Measurements from ENCODE around the gene IL13RA1.

DNA sequence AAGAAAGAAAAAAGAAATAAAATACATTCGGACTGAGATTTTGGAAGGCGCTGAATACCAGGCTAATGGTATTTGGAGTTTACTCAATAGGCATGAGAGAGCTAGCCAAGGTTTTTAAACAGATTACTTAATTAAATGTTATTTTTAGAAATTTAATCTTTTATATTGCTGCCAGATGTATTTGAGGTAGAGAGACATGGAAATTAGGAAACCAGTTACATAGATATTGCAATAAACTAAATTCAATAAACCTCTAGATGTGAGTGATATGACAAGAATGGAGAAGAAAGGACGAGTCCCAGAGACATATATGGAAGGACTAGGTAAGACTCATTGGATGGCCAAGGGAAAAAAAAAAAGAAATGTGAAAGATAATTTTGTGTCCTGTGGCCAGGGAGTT is 38.5 kb upstream of the IL13RA1 start:
- TF ChIP-seq, protein P1, sequence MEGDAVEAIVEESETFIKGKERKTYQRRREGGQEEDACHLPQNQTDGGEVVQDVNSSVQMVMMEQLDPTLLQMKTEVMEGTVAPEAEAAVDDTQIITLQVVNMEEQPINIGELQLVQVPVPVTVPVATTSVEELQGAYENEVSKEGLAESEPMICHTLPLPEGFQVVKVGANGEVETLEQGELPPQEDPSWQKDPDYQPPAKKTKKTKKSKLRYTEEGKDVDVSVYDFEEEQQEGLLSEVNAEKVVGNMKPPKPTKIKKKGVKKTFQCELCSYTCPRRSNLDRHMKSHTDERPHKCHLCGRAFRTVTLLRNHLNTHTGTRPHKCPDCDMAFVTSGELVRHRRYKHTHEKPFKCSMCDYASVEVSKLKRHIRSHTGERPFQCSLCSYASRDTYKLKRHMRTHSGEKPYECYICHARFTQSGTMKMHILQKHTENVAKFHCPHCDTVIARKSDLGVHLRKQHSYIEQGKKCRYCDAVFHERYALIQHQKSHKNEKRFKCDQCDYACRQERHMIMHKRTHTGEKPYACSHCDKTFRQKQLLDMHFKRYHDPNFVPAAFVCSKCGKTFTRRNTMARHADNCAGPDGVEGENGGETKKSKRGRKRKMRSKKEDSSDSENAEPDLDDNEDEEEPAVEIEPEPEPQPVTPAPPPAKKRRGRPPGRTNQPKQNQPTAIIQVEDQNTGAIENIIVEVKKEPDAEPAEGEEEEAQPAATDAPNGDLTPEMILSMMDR (conservative IDR thresholded peaks at IDR 0.05) = no peak
- no peak for TF ChIP-seq ZFX (IDR thresholded peaks at IDR 0.05)

Data from C4-2B (cell line).